BJ (cell line): ENCODE results near the gene AP5S1. TPM values are rescaled to one million over a fixed set of nuclear protein-coding genes. Genes with fewer than 3 reads are reported as not detected.

Experiments
- CTCF ChIA-PET: fragments of 350-600 bp; formaldehyde crosslinking; extraction: SDS; loops from one replicate; lab custom pipeline; 2021; ENCODE audit warnings: antibody characterized with exemption, inconsistent platforms; lab: Yijun Ruan, JAX
- POLR2A ChIA-PET: fragments of 300-600 bp; sonication (Branson Sonifier 250); formaldehyde crosslinking; extraction: SDS; loops from one replicate; lab custom pipeline; 2021; ENCODE audit warnings: antibody characterized with exemption; lab: Charles Lee
- DNase-seq: peaks from one replicate; pipeline ENCODE4 v3.0.0-alpha.2; 2011; ENCODE audit warnings: low read depth
- H3K27me3 ChIP-seq: 2 replicates; pipeline ENCODE4 v1.6.0; 2011; ENCODE audit warnings: low read length; ENCODE audit not compliant: control insufficient read depth, insufficient read depth
- H3K36me3 ChIP-seq: 2 replicates; pipeline ENCODE4 v1.5.1; 2011; ENCODE audit warnings: low read length; ENCODE audit not compliant: control insufficient read depth, insufficient read depth
- H3K4me3 ChIP-seq: 2 replicates; pipeline ENCODE4 v1.5.1; 2011; ENCODE audit warnings: low read depth, mild to moderate bottlenecking, control low read depth, low read length
- CTCF ChIP-seq: IDR thresholded peaks from 2 replicates; pipeline ENCODE4 v1.5.1; 2011; ENCODE audit warnings: low read depth, mild to moderate bottlenecking, control low read depth, inconsistent platforms, low read length, moderate library complexity; ENCODE audit not compliant: insufficient read depth
- polyA plus RNA-seq: library from polyadenylated mRNA; depleted of rRNA; stranded (reverse); fragments of >200 nt; gene quantifications from 2 replicates; pipeline ENCODE4 v1.2.3, GENCODE V29; 2011

Gene AP5S1
- polyA plus RNA-seq, 1 experiment, result 12.2 TPM

DNA sequence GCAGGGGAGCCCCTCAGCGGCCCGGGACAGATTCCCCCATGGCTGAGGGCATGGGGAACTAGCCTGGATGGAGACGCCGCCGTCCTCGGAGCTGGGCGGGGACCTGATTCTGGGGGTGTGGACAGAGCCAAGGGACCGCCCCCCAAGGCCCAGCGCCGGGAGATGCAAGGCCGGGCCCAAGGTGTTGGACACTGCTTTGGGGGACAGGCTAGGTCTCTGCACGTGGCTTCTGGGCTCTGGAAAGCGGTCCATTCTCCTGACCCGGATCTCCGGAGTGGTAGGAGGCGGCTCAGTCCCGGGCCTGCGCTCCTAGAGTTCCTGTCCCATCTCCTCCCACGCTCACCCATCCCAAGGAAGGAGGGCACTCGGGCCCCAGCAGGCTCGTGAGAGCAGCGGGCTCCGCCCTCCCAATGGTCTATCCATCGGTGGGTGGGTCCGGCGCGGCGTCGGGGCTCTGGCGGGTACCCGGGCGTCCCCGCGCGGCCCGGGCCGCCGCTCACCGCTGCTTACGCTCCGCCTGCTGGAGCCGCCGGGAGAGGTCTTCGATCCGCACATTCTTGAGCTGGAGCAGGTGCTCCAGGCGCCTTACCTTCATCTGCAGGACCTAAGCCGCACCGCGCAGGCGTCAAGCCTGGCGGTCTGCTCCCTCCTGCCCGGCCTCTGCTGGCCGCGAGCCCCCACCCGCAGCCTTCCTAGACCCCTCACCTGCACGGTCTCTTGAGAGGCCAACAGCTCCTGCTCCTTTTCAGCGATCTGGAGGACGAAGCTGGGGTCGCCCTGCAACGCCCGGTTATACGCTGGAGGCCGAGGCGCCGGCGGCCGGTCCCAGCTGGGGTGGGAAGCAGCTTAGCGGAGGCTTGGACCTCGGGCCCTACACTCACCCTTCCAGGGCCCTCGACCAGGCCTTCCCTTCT, 42.4 kb upstream of the AP5S1 start:
- H3K4me3 ChIP-seq, result peak overlapping the region; percentile 42

GRCh38 chr20:3778976-3779375, 41.4 kb upstream of the AP5S1 start:
- no peak for DNase-seq
- TF ChIP-seq CTCF, result no peak
- CTCF ChIA-PET, result interaction anchor here (0.7 to 2.3 kb wide), 8 partner anchors 26 to 313 kb away, joined by 3 to 10 read pairs (median 6); partner anchors contain the start of gene AP5S1
- Histone ChIP-seq H3K36me3 (0 out of 2 replicates have a peak, but pooled peaks cover 3% of the 10 kb centered on the region), H3K4me3 (no peak overlapping the region), H3K27me3 (no peaks in the 10 kb centered on the region)
- POLR2A ChIA-PET, result no interaction called here

More for the DNA sequence above, 42.4 kb upstream of the AP5S1 start:
- CTCF ChIA-PET, result interaction anchor here (0.6 to 2.3 kb wide), 13 partner anchors 9 to 710 kb away, joined by 3 to 10 read pairs (median 4); partner anchors contain the start of genes ADISSP, AP5S1 and CENPB
- 0 out of 2 replicates have a peak, but pooled peaks have one; percentile 7 for TF ChIP-seq CTCF
- no peaks in the 10 kb centered on the region for H3K36me3 ChIP-seq
- POLR2A ChIA-PET, result no interaction called here
- no peaks in the 10 kb centered on the region for H3K27me3 ChIP-seq
- no peak for DNase-seq

- ChIA-PET POLR2A (interaction anchor here (0.6 to 1.1 kb wide), 4 partner anchors 13 to 260 kb away, joined by 3 to 7 read pairs (median 4); partner anchors contain the start of genes ADISSP and AP5S1), CTCF (interaction anchor here (0.7 to 12.0 kb wide), 19 partner anchors 10 to 218 kb away, joined by 3 to 248 read pairs (median 4); partner anchors contain the start of genes ADISSP, AP5S1 and CDC25B)
- TF ChIP-seq CTCF, result peak; percentile 60
Measured at GRCh38 chr20:3781153-3781910, 39.0 kb upstream of the AP5S1 start, which contains the start of gene SPEF1. SPEF1 (minus strand) TSS chr20:3781448; CDS start chr20:3781287, 161 bp downstream.

GRCh38 chr20:3782597-3782996, 37.8 kb upstream of the AP5S1 start:
- no peak for DNase-seq
- POLR2A ChIA-PET, result no interaction called here
- peaks cover 4% of the 10 kb centered on the region; the same call in 1 of the 2 replicates for H3K36me3 ChIP-seq
- CTCF ChIA-PET, result interaction anchor here (0.6 to 12.0 kb wide), 5 partner anchors 14 to 219 kb away, joined by 5 to 248 read pairs (median 14); partner anchors contain the start of genes ADISSP and AP5S1
- H3K27me3 ChIP-seq, result no peaks in the 10 kb centered on the region
- TF ChIP-seq CTCF, result no peak
- no peak overlapping the region for H3K4me3 ChIP-seq

More at GRCh38 chr20:3781153-3781910, 39.0 kb upstream of the AP5S1 start, which contains the start of gene SPEF1:
- peak; percentile 86 for DNase-seq
- Histone ChIP-seq H3K4me3 (peak within 1 kb of the TSS; percentile 43), H3K27me3 (no peaks in the 10 kb centered on the region), H3K36me3 (peaks cover 4% of the 10 kb centered on the region; the same call in 1 of the 2 replicates)
